ENCODE results near the gene GPR176.
A peak's percentile ranks its signal among the peaks of the same experiment; 100 is the strongest.

Gene GPR176

DNA sequence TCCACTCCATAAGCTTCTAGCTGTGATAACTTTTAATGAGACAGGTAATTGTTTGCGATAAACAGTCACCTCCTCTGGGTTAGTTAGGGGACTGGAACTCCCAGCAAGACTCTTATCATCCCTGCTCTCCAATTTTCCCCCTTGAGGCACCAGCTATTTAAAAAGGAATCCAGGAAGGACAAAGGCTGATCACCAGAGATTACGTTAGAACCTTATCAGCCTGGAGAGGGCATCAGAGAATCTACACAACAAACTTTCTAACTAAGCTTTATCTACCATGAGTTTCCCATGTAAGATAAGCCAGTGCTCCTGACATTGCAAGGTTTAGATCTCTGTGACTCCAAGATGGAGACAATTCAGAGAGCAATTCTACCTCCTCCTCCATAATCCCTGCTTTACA lies 31.3 kb downstream of the GPR176 start:
- no peak for DNase-seq

- no peak for DNase-seq
Measured at GRCh38 chr15:39888243-39888642, 31.8 kb downstream of the GPR176 start.

DNA sequence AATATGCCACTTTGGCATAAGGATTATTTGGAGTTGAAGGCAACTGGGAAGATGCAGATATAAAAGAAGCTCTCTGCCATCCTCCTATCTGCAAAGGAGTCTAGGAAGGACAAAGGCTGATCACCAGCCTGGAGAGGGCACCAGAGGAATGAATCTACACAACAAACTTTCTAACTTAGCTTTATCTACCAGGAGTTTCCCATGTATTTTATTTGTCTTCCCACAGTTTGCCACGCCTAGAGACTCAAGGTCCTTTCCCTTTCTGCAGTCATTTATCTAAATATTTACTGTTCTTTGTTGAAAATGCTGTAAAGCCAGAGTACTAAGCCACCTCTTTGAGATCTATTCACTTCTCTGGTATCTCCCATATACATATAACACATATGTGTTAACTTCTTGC lies 32.2 kb downstream of the GPR176 start:
- no peak for DNase-seq

DNA sequence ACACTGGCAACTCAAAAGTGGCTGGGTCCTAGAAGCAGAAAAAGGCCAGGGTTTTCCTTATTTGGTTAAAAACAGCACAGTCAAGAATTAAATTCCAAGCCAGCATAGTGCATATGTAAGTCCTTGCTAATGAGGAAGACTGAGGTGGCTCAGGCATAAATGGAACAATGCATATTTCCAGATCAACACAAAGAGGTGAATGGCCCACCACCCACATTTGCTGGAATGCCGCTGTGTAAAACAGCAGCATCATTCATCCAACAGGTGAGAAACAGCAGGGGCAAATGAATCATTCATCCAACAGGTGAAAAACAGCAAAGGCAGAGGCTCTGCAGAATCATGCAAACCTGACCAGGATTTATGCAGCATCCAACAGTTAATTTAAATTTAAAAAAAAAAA lies 32.9 kb downstream of the GPR176 start:
- DNase-seq = no peak

DNA sequence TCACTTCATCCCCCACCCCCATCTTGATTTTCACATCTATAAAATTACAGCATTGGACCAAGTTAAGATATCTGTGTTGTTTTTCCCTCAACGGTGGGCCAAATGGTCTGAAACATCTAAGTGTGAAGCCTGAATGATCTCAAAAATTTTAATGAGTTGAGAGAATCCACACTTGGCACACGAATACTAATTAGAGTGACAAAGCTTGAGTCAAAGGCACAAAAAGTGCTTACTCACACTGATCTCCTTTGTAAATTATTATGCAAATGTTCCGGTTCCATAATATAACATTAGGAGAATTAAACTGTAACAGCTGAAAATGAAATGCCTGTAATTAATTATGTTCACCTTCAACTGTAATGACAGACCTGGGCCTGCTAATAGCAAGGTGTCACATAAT lies 33.6 kb downstream of the GPR176 start:
- DNase-seq = no peak

DNA sequence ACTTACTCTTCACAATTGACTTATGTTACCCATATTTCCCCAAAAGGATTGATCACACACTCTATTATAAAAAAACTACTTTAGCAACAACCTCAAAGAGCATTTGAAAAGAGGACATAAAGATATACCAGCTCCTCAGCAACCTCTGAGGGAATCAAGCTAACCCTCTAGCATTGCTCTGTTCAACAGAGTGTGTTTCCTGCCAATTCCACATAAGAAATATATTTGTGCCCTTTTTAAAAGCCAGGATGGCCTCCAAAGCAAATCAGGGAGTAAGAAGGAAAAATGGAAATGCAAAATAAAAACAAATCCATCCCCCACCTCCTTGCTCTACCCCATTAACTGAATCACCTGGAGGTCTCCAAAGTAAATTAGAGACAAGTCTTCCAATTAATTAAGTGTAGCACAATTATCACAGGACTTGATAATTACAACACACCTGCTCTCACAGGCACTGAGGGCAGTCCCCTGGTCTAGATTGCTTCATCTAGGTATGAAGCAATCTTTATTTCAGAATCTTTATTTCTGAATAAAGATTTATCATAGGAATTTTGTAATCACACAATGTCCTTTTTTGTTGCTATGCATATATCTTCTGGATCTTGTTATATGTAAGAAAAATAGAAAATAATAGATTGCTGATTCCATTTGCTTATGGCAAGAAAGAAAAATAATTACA lies 34.8 kb downstream of the GPR176 start:
- no peak for DNase-seq

DNA sequence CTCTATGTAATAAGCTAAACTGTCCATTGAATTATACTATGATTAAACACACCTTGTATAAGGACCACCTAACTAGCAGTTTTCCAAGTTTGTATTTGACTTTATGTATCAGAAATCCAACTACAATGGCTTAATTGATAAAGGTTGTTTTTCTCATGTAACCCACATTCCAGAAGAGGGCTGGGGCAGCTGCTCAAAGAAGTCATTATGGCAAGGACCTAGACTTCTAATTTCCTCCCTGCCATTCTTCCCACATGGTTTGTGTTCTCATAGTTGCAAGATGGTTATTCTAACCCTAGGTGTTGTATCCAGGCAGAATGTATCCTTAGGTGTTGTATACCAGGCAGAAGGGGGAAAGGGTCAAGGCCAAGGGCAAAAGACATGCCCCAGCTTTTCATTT lies 35.7 kb downstream of the GPR176 start:
- DNase-seq = no peak

DNA sequence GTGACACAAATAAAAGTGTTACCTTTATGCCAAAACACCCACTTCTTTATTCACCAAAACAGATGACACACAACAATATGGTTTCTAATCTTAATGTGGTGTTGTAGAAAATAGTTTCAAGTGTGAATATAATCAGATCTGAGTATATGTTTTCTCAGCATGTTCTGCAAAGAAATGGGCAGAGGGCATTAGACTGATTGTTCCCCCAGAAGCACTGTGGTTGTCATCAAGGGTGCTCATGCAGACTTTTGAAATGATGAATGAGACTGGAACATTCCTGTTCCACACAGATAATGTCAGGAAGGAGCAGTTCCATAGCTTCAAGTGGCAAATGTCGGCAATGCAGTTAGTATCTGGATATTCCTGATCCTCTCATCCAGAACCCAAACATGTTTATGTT lies 37.5 kb downstream of the GPR176 start:
- DNase-seq = no peak

- no peak for DNase-seq
Measured at GRCh38 chr15:39881790-39882189, 38.3 kb downstream of the GPR176 start.

DNA sequence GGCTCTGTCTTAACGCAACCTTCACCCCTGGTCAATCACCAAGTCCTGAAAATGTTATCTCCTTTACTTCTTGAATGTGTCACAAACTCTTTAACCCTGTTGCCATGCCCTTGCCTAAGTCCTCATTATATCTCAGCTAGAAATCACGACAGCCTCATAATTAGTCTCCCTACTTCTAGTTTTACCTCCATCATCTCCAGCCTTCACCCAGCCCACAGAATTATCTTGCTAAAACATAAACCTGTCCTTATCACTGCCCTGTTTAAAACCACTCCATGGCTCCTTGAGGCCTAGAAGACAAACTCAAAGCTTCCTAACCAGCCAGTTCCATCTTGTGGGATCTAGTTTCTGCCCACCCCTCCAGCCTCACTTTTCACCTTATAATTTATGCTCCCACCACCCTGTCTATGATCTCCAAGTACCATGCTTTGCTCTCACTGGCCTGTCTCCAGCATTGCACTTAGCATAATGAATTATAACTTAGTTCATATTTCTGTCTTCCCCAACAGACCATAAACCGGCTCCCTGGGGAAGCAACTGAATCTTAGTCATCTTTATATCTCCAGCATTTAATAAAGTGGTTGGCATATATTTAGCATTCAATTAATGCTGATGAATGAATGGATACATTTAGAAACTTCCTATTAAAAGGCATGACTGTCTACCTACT lies 39.2 kb downstream of the GPR176 start:
- no peak for DNase-seq

GRCh38 chr15:39878406-39878785 lies 41.7 kb downstream of the GPR176 start:
- no peak for DNase-seq

DNA sequence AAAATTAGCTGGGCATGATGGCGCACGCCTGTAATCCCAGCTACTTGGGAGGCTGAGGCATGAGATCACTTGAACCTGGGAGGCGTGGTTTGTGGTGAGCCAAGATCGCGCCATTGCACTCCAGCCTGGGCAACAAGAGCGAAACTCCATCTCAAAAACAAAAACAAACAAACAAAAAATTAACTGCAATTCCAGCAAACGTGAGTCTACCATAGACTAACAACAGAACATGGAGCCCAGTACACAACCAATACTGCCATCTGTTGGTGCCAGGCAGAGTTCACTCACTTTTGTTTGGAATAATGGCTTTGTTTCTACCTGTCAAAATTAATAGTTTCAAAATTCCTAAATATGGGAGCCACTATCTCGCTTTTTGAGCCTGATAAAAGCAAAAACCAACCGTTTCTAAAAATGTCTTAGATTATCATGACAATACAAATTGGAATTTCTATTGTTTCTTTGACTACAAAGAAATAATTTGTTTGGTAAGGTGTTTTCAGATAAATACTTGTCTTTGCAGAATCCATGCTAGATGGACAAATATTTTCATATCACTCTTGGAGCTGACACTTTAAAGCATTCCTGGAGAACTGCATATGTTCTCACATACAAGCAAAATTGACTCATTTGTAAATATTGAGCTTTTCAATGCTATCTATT lies 45.0 kb downstream of the GPR176 start:
- DNase-seq = peak; percentile 23

DNA sequence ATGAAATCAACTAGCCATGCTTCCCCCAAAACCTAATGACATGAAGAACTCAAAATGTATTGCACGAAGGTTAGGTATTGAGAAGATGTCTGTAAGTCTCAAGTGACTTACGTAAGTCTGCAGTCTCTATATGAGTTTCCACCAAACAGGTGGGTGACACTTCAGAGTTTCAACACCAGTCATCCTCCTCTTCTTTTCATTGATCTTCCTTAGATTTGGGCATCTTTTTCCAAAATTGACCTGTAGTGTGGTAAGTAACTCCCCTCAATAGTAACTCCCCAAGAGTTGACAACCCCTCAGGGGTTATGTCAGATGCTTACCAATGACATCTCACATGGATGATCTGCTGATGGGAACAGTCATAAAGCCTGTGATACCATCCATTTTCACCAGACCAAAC lies 46.1 kb downstream of the GPR176 start:
- DNase-seq = no peak

GRCh38 chr15:39870537-39870936 lies 49.5 kb downstream of the GPR176 start:
- no peak for DNase-seq

- no peak for DNase-seq
Measured at GRCh38 chr15:39869858-39870515, 50.1 kb downstream of the GPR176 start.

DNA sequence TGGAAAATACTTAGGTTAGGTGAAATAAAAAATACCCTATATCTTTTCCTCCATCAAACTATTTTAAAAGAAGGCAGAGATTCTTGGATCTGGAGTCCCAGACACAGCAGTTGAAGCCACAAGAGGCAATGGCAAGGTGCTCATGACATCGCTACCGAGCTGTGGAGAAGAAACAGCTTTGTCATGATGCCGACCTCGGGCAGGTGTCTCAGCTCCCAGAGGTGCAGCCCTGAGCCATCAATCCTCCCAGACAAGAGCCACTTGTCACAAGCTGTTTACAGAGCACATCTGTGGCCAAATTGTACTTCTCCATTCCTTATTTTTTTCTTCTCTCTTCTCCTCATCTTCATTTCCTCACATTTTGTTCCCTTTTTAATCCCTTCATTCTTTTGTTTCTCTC lies 50.8 kb downstream of the GPR176 start:
- DNase-seq = no peak

DNA sequence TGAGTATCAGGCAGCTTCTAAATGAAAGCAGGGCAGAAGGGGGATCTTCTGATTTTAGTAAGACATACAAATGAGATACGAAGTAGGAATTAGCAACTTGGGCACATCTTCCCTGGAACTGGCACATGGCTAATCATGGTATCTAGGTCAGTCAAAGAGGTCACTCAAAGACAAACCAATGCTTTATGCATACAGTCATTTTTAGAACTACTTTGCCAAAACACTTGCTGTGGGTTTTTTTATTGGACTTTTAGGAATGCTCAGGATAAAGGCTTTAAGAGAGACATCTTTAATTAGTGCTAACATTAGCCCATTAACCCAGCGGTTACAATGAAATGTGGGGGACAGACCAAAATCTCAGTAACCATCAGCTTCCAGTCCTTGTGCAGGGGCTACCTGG lies 51.7 kb downstream of the GPR176 start:
- no peak for DNase-seq

DNA sequence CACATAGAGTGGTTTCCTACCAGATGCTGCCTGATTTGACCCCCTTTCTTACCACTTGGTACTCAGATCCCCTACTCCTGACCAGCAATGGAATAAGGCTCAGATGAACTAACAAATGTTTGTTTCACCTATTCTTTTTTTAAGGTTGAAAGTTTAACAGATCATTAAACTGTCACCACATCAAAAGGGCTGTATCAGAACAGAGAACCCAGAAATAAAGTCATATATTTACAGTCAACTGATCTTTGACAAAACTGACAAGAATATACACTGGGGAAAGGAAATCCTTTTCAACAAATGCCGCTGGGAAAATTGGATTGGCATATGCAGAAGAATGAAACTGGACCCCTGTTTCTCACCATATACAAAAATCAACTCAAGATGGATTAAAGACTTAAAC lies 56.0 kb downstream of the GPR176 start:
- no peak for DNase-seq

- DNase-seq = no peak
Measured at GRCh38 chr15:39860871-39861270, 59.2 kb downstream of the GPR176 start.

- DNase-seq = no peak
Measured at GRCh38 chr15:39860200-39860599, 59.9 kb downstream of the GPR176 start.

GRCh38 chr15:39859636-39860035 lies 60.4 kb downstream of the GPR176 start:
- no peak for DNase-seq

GRCh38 chr15:39857132-39857531 lies 62.9 kb downstream of the GPR176 start:
- DNase-seq = no peak

GRCh38 chr15:39856357-39856756 lies 63.7 kb downstream of the GPR176 start:
- DNase-seq = no peak

DNA sequence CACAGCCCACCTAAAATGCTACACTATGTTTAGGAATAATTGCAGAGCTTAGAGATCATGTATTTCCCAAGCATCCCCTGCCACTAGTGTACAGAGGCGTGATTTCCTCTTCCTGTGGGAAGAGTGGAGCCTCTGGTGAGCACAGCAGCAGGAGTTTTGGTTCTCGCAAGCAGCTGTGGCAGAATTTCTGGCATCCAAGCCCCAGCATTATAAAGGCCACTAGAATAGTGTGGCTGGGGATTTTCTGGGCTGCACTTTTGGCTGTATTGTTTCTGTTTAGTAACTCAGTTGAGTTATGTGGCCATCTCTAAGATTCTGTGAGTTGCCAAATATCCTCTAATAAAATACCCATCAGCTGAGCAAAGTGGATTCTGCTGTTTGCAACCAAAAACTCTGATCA lies 64.7 kb downstream of the GPR176 start:
- no peak for DNase-seq
